Measurements from ENCODE around the gene DNAJC25.
"Not testable (repeated sequence)": the region's sequence is repeated elsewhere in the genome, so short reads cannot be mapped to it uniquely, and the experiment has no call there.

The DNAJC25 gene

DNA sequence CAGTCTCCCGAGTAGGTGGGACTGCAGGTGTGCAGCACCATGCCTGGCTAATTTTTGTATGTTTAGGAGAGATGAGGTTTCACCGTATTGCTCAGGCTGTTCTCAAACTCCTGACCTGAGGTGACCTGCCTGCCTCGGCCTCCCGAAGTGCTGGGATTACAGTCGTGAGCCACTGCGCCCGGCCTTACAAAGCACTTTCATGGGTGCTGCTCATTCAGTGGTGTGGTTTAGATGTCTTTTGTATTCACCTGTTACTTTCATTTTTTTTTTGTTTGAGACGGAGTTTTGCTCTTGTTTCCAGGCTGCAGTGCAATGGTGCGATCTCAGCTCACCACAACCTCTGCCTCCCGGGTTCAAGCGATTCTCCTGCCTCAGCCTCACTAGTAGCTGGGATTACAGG lies 37.5 kb downstream of the DNAJC25 start:
- FAIRE-seq = not testable (repeated sequence)

- no peak for FAIRE-seq
Observed at GRCh38 chr9:111674319-111674718, 43.2 kb downstream of the DNAJC25 start.

DNA sequence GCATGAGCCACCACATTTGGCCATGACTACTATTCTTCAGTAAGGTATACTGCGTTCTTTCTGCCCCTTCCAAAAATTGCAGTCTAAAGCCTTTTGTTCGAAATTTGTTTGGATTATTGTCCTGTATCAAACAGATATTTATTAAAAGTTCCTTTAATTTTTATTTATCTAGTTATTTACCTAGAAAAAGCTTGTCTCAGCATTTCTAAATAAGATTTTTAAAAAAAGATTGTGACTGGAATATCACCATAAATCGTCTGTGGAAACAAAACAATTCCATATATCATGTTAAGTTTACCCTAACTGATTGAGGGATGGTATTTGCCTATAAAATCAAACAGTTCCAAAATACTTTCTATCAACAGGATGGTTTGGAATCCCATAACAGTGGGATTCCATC lies 45.0 kb downstream of the DNAJC25 start:
- no peak for FAIRE-seq

DNA sequence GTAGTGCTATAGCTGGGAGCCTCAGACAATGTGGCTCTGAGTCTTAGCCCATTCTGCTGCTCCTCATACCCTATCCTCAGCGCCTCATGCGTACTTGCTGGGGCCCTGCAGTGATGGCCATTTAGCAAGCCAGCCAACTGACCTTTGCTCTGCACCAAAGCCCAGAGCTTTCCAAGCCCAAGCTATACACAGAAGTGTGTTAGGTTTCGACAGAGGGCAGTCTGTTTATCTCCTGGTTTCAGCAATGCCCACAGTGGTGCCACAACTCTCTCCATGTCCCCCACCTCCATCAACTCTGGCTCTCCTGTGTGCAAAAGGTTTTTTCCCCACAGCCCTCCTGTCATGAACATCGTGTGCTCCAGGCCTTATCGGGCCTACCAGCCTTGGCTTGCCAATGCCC lies 47.2 kb downstream of the DNAJC25 start:
- FAIRE-seq = no peak

DNA sequence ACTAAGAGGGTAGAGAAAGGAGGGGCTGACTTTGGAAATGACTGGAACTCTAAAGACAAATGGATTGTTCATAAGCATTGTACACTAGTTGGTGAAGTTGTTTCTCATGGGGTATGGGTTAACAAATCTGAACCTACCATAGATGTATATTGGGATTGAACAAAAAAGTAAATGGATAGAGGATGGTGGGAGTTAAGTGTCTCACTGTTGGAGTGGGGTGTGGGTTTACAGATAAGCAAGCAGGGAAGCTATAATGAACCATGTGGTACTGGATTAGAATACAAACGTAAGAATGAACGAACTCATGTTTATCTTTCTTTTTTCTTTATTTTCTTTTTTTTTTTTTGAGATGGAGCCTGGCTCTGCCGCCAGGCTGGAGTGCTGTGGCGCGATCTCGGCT lies 48.1 kb downstream of the DNAJC25 start:
- FAIRE-seq = no peak

DNA sequence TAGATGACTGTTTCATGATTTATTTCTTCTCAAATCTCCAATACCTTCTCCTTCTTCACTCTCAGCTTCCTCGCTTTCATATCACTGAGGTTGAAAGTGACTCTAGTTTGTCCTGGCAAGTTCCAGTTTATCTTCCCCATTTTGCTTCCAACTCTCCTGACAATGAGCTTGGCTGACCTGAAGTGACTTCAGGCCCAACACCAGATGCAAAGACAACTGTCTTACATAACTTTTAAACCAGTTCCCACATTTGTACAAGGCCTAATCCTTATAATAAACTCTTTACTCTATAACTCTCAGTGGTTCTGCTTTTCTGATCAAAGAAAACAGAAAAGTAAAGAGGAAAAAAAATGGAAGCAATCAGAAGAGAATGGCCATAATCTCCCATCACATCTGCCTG lies 52.3 kb downstream of the DNAJC25 start:
- FAIRE-seq = no peak

DNA sequence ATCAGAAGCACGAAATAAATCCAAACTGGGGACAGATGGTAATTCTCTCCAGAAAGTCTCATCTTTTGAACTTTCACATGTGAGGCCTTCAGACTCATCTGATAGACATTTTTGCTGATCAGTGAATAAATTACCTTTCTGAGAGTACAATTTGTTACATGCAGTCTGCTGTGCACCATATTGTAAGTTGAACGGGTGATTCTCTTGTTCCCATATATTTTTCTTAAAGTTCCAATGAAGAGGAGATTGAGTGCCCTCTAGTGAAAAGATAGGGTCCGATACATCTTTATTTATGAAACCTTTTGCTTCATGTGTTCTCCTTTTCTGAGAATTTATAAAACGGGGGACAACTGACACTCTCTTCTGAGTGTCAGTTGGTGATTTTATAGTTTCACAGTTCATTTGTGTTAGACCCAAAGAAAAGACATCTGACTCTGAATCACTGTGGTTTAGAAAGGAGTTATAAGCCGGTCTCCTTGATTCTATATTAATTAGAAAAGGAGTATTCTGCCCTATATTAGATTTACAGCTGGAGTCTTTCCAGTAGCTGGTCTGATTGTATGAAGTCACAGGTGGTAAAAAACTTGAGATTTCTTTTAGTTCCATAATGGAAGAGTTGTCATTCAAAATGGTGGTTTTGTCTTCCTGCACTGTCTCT lies 60.7 kb downstream of the DNAJC25 start:
- FAIRE-seq = no peak

- no peak for FAIRE-seq
Observed at GRCh38 chr9:111696796-111697195, 65.7 kb downstream of the DNAJC25 start.

- FAIRE-seq = no peak
Observed at GRCh38 chr9:111700776-111701175, 69.6 kb downstream of the DNAJC25 start.

Measured in endometrium (tissue), 2 donors.